GM12874 (cell line): ENCODE results near the gene GPC6.

Experiments used
- TF ChIP-seq, protein P1 (sequence below): IDR thresholded peaks from 2 replicates; pipeline ENCODE4 v1.5.1; 2011; ENCODE audit warnings: low read depth, mild to moderate bottlenecking, control low read depth, low read length, moderate library complexity; ENCODE audit not compliant: insufficient read depth

Gene GPC6

GRCh38 chr13:93729383-93729782 is 502.8 kb downstream of the GPC6 start:
- TF ChIP-seq, protein P1, sequence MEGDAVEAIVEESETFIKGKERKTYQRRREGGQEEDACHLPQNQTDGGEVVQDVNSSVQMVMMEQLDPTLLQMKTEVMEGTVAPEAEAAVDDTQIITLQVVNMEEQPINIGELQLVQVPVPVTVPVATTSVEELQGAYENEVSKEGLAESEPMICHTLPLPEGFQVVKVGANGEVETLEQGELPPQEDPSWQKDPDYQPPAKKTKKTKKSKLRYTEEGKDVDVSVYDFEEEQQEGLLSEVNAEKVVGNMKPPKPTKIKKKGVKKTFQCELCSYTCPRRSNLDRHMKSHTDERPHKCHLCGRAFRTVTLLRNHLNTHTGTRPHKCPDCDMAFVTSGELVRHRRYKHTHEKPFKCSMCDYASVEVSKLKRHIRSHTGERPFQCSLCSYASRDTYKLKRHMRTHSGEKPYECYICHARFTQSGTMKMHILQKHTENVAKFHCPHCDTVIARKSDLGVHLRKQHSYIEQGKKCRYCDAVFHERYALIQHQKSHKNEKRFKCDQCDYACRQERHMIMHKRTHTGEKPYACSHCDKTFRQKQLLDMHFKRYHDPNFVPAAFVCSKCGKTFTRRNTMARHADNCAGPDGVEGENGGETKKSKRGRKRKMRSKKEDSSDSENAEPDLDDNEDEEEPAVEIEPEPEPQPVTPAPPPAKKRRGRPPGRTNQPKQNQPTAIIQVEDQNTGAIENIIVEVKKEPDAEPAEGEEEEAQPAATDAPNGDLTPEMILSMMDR: no peak

DNA sequence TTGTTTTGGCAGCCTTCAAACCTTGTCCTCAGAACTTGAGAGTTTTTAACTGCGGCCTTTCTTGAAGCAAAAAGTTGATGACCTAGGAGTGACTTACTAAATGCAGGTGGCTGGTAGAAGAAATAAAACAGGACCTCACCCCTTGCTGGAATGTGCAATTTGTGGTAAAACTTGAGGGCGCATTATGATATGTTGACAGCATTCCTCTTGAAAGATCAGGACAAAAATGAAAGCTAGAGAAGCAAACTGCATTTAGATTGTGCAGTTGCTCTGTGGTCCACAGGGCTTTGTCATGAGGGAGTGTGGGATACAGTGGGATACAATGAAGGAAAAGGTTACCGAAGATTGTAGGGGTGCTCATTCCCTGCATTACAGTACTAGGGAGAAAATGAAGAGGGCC is 504.2 kb downstream of the GPC6 start:
- TF ChIP-seq, protein P1: no peak

- TF ChIP-seq, protein P1: no peak
These were observed 505.6 kb downstream of the GPC6 start for GRCh38 chr13:93732186-93732585.

DNA sequence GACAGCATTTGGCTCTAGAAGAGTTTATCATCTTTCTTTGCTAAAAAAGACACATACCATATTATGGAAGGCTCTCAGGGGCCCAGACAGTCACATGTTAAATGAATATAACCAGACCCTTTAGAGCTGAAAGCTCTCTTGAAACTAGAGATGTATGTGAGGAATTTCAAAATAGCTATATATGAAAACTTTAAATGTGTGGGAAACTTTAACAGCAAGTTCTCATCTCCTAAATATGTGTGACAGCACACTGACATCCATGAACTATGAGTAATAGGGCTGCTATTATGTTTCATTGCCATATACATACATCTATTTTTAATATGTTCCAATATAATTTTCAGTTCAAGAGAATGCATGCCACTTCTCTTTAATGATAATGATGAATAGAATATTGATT is 509.5 kb downstream of the GPC6 start:
- TF ChIP-seq, protein P1: no peak

- TF ChIP-seq, protein P1: no peak
These were observed 510.3 kb downstream of the GPC6 start for GRCh38 chr13:93736909-93737308.

DNA sequence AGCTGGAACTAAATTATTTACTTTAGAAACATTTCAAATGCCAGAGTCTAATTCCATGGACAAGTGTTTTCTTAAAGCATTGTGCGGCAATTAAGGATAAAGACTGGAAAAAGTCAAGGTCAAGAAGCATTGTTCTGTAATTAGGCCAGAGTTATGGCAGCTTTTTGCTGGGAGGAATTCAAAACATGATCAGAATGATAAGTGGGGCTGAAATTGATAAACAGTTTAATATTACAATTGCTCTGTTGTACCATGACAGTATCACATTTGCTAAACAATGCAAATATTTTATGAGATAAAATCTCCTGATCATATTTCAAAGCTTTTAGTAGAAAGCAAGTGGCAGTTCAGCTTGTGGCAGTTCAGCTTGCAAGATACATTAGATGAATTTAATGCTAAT is 513.7 kb downstream of the GPC6 start:
- TF ChIP-seq, protein P1: no peak

DNA sequence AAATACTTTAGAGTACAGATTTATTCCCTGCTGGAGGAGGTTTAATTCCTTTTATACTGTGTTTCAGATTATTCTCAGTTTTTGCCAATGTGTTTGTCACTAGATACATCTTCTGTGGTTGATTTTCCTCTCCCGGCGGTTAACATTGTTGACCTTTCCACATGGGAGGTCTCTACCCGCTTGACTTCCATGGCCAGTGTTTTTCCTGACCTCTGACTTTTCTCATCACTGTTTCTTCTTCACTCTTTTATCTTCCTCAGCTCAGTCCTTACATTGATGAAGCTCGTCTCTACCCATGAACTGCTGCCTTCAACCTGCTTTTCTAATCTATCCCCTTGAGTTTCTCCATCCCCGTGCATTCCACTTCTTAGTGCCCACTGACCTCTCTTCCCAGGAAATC is 517.4 kb downstream of the GPC6 start:
- TF ChIP-seq, protein P1: no peak

DNA sequence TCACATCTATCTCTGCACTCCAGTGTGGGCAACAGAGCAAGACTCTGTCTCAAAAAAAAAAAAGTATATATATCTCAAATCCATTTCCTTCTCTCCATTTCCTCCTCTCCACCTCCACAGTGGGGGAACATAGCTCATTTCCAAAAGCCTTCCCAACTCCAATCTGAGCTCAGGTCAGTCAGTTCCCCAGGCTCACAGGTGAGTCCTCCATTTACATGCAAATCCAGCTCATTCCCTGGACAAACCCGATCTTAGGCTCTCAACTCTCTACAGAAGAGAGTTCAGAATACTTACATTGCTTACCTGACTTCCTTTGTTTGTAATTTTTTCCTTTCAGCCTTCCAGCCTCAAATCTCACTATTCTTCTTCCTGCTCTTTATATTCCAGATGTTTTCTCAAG is 518.3 kb downstream of the GPC6 start:
- TF ChIP-seq, protein P1: no peak
